GM18507 (cell line): ENCODE measurements around the gene EMC8.

Experiments used
- DNase-seq: peaks from one replicate; pipeline ENCODE4 v3.0.0; 2011; ENCODE audit warnings: low read depth; ENCODE audit not compliant: insufficient read length; ENCODE audit errors: extremely low spot score
- FAIRE-seq: peaks from 2 replicates; lab custom pipeline; 2011; peaks lifted over from hg19 to GRCh38; lab: Jason Lieb, UNC

EMC8 gene

DNA sequence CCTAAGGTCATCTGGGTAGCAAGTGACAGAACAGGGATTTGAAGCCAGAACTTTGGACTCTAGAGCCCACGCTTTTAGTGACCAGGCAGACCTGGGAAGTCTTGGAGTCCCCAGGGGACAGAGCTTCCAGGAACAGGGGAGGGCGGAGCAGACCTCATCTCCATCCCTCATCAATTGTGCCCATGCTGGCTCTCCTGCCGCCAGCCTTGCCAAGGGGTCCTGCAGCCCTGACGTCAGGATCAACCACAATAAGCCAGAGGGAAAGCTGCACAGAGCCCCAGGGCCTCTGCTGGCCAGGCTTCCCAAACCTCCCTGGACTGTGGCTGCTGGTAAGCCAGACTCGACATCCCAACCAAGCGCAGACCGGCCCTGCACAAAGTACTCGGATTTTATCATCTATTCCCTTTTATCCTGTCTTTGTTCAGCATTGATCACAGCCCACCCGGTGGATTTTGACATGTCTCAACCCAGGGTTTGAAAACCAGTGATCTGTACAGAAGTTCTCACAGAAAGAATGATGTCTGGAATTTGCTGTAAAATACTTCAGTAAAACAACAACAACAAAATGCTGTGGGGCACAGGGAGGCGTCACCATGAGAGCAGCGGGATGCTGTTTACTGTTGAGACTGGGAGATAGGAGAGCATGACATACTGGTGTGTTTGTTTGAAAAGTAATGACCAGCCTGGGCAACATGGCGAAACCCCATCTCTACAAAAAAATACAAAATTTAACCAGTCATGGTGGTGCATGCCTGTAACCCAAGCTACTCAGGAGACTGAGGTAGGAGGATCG, 60.2 kb downstream of the EMC8 start:
- FAIRE-seq (no peak), DNase-seq (no peak)

DNA sequence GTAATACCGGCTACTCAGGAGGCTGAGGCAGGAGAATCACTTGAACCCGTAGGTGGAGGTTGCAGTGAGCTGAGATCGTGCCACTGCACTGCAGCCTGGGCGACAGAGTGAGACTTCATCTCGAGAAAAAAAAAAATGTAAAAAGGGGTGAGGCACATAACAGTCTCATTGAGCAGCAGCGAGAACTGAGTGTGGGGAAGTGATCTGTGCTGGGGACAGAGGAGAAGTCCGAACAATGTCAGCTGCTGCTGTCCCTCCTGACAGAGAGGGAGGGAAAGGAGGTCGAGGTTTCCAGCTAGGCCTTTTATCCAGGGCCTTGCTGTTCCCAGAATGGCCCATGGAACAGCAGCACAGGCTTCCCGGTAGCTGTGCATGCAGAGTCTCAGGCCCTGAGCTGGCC, 62.4 kb downstream of the EMC8 start:
- no peak for DNase-seq
- no peak for FAIRE-seq

DNA sequence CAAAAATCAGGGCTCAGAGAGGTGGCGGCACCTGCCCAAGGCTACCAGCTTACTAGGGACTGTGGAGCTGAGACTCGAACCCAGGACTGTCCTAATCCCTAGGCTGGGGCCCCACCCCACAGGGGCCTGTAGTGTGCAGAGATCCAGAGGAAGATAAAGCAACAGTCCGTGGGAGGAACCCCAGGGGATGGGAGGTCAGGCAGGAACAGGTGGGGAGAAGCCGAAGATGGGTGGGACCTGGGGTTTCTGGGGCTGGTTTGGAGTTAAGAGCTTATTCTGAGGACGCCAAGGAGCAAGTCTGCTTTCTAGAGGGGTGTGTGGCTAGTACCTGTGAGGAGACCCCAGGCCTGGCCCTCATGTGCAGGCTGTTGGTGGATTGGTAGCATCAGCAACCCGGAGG, 63.4 kb downstream of the EMC8 start:
- FAIRE-seq: no peak

DNA sequence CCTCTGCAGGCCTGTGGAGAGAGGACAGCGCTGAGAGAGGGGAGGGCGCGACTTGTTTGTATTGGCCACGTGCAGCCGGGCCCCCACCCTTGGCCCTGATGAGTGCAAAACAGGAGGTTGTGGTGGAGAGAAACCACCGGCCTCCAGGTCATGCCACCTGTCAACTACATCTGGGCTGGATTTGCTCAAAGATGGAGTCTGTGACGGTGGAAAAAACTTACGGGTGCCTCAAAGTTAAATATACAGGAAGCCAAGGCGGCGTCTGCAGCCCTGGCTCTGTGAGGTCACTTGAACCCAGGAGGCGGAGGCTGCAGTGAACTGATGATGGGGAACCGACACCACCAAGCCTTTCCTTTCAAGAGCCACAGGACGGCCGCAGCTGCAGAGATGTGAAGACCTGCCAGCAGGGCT, 64.1 kb downstream of the EMC8 start:
- FAIRE-seq: peak; percentile 76
- DNase-seq: no peak

More for the DNA sequence above, 63.4 kb downstream of the EMC8 start:
- DNase-seq: no peak

DNA sequence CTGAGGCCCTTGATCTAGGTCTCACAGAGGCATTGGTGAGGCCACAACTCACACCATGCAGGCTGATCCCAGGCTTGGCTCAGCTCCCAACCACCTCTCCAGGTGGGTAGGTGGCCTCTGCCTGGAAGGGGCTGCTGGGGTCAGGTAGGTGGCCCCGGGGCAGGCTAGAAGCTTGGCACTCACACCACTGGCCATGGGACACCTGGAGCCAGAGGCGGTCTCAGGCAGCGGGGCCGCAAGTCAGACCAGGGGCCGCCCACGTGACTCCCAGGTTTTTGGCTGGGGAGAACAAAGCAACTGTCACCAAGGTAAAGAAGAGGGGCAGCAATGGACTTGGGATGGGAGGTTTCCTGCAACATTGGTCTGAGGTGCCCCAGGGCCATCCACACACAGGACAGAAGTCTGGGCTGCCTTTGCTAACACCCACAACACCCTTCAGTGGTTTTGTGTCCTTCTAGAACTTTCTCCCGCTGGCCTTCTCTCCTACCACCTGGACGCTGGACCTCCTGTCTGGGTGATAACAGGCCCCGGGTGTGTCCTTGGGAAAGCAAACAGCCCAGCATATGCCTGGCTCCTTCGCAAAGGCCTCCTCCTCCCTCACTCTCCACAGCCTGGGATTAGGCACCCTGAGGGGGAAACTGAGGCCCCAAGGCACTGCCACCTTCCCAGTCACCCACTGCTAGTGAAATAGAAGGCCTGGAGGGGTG, 64.9 kb downstream of the EMC8 start:
- no peak for DNase-seq
- no peak for FAIRE-seq

DNA sequence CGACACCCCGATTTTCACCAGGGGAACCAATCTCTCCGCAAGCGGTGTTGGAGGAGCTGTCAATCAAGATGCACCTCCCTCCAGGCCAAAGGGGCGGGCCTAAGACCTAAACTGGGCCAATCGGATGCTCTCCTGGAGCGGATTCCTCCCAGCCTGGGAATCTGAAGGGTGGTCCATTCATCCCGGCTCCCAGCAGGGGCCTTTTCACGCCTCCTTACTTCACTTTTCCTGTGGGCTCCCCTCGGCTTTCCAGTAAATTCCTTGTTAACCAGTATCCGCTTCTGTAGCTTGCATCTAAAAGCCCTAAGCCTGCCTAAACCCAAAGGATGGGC, 65.5 kb downstream of the EMC8 start:
- no peak for FAIRE-seq

DNA sequence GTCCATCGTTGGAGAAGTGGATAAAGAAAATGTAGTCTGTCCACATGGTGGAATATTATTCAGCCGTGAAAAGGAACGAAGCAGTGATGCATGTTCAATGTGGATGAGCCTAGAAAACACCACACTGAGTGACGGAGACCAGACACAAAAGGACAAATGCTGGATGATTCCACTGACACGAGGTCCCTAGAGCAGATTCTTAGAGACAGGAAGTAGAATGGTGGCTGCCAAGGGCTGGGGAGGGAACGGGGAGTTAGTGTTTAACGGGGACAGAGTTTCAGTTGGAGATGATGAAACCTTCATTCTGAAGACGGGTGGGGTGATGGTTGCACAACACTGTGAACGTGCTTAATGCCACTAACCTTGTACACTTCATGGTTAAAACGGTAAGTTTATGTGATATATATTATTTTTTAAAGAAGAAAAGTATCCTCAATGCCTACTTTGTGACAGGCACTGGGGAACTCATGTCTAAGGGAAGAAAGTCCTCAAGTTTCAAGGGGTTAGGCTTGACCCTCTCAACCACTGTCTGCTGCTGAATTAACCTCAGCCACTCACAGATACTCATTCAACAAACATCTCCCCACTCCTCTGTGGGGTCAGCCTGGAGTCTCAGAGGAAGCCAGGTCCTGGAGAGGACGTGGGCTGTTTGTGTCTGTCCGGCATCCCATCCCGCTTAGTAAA, 66.0 kb downstream of the EMC8 start:
- FAIRE-seq (no peak), DNase-seq (no peak)

More for the DNA sequence above, 65.5 kb downstream of the EMC8 start:
- no peak for DNase-seq

DNA sequence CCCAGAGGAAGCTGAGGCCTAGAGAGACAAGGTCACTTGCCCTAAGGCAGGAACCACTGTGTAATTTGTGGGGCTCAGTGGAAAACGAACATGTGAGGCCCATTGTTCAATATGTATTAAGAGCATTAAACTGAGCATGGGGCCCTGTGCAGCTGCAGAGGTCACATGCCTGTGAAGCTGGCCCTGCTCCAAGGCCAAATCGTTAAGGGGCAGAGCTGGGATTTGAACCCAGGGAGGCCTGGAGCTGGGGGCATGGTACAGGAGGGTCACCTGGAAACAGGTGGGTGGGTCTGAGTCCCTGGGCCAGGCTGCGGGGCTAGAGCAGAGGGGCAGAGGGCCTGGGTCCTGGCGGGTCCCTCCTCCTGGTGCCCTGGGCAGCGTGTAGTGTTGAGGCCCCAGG, 68.2 kb downstream of the EMC8 start:
- DNase-seq: no peak
- FAIRE-seq: no peak

DNA sequence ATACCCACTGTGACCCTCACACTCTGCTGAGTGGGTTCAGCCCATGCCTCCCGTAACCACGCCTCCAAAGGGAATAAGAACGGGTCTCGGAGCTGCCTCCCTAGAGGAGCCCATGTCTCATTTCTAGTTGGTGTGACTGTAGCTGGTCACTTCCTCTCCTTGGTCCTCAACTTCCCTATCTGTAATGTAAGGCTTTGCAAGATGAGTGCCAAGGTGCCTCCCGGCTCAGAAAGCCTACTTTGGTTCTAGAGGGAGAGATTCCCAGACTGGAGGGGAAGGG, 69.2 kb downstream of the EMC8 start:
- no peak for FAIRE-seq
- DNase-seq: no peak

DNA sequence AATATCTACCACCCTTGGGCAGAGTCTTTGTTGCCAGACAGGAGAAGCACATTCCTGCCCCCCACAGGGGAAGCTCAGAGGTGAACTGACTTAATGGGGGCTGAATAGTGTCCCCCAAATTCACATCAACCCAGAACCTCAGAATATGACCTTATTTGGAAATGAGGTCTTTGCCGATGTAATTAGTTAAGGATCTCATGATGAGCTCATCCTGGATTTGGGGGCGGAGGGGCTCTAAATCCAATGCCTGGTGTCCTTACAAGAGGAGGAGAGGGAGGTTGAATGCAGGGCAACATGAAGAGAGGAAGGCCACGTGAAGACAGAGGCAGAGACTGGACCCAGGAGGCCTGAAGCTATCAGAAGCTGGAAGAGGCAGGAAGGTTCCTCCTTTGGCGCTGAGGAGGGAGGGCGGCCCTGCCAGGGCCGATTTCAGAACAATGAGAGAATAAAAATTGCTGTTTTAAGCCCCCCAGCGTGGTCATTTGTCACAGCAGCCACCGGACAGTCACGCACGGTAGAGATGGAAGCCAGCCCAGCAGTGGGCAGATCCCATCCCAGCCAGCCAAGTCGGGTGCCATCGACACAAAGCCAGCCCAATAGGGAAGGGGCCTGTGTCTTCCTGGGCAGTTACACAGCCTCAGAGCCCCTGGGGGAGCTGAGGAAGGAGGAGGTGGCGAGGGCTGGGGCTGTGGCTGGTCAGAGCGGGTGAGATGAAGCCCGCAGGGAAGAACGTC, 69.7 kb downstream of the EMC8 start:
- DNase-seq (no peak), FAIRE-seq (no peak)

DNA sequence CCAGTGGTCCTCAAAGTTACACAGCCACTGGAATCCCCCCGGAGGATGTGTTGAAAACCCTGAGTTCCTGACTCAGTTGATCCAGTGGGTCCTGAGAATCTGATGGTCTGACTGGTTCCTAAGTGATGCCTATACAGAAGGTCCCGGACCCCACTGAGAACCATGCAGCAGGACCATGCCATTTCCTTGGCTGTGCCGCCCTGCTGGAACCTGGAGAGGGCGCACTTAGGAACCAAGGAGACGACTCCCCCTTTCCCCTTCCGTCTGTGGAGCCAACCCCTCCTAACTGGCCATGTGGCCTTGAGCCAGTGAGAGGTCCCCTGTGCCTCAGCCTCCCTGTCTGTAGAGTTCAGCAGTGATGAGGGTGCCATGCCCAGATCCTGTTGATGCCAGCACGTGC, 70.5 kb downstream of the EMC8 start:
- FAIRE-seq: no peak
- DNase-seq: no peak
